Gastrocnemius medialis (tissue), 4 donors: ENCODE results near the gene AMPD2.

Experiments used
- CTCF ChIP-seq, 5 experiments: fragments of 450-650 bp in 3 of 5; fragments of 200-600 bp in 2 of 5; sonication (generic) in 2 of 5; IDR thresholded peaks in 4 of 5; conservative IDR thresholded peaks in 1 of 5; 1 replicate in 4 of 5; 2 replicates in 1 of 5; pipeline ENCODE4 v1.5.1; 2016 to 2019; ENCODE audit warnings: antibody characterized with exemption in 5 of 5, mild to moderate bottlenecking in 3 of 5, moderate library complexity in 3 of 5
- POLR2A ChIP-seq, 2 donors: fragments of 450-650 bp; IDR thresholded peaks; one replicate each; pipeline ENCODE4 v1.6.1; 2017; ENCODE audit warnings: antibody characterized with exemption in 2 of 2, mild to moderate bottlenecking in 2 of 2, moderate library complexity in 2 of 2

- no peak for TF ChIP-seq CTCF (IDR thresholded peaks at IDR 0.05 in 4 of 5, conservative IDR thresholded peaks at IDR 0.05 in 1 of 5)
- TF ChIP-seq POLR2A (IDR thresholded peaks at IDR 0.05) = no peak
Observed at GRCh38 chr1:109625176-109625575, 5.5 kb downstream of the AMPD2 start.
